Measurements from ENCODE around the gene BBS9.
"Not testable (repeated sequence)": the region's sequence is repeated elsewhere in the genome, so short reads cannot be mapped to it uniquely, and the experiment has no call there.

Gene BBS9

DNA sequence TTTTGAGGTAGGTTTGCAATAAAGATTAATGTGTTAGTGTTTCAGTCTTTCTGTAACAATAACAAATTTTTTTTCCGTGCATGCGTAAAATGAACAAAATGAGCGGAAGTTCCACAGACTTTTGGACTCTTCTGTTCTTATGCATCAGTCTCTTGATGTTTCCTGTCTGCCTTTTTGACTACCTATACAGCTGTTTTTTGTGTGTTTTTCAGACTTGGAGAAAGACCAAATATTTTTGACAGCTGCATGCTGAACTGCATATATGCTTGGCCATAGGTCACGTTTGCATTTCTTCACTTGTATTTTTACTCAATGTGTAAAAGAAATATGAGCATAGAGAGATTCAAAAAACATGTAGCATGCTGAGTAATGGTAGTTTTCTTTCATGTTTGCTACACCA lies 119.3 kb downstream of the BBS9 start:
- no peak for TF ChIP-seq CTCF (IDR thresholded peaks at IDR 0.05; ENCODE audit: low read depth, low read length)
- no peak overlapping the region for H3K27ac ChIP-seq

GRCh38 chr7:33250421-33250871 lies 121.1 kb downstream of the BBS9 start:
- TF ChIP-seq CTCF (IDR thresholded peaks at IDR 0.05; ENCODE audit: low read depth, low read length), result no peak
- H3K4me3 ChIP-seq (ENCODE audit: low read depth, low read length), result no peak overlapping the region
- no peak overlapping the region for H3K27ac ChIP-seq
- no peaks in the 10 kb centered on the region for H3K36me3 ChIP-seq
- no peak for DNase-seq
- no peaks in the 10 kb centered on the region for H3K9me3 ChIP-seq (ENCODE audit: severe bottlenecking)
- H3K27me3 ChIP-seq (ENCODE audit: insufficient read depth, low read depth, severe bottlenecking), result no peaks in the 10 kb centered on the region

More for the DNA sequence above, 119.3 kb downstream of the BBS9 start:
- Histone ChIP-seq H3K36me3 (no peaks in the 10 kb centered on the region), H3K9me3 (ENCODE audit: severe bottlenecking) (no peaks in the 10 kb centered on the region), H3K4me3 (ENCODE audit: low read depth, low read length) (no peak overlapping the region), H3K27me3 (ENCODE audit: insufficient read depth, low read depth, severe bottlenecking) (no peaks in the 10 kb centered on the region)
- no peak for DNase-seq

GRCh38 chr7:33251301-33251700 lies 121.9 kb downstream of the BBS9 start:
- Histone ChIP-seq H3K36me3 (no peaks in the 10 kb centered on the region), H3K9me3 (ENCODE audit: severe bottlenecking) (no peaks in the 10 kb centered on the region), H3K27me3 (ENCODE audit: insufficient read depth, low read depth, severe bottlenecking) (no peaks in the 10 kb centered on the region), H3K27ac (no peak overlapping the region), H3K4me3 (ENCODE audit: low read depth, low read length) (no peak overlapping the region)
- TF ChIP-seq CTCF (IDR thresholded peaks at IDR 0.05; ENCODE audit: low read depth, low read length), result no peak
- no peak for DNase-seq

- H3K27ac ChIP-seq, result no peak overlapping the region
- no peak for DNase-seq
- no peak for TF ChIP-seq CTCF (IDR thresholded peaks at IDR 0.05; ENCODE audit: low read depth, low read length)
- H3K9me3 ChIP-seq (ENCODE audit: severe bottlenecking), result no peaks in the 10 kb centered on the region
- no peaks in the 10 kb centered on the region for H3K27me3 ChIP-seq (ENCODE audit: insufficient read depth, low read depth, severe bottlenecking)
- no peak overlapping the region for H3K4me3 ChIP-seq (ENCODE audit: low read depth, low read length)
- no peaks in the 10 kb centered on the region for H3K36me3 ChIP-seq
Measured at GRCh38 chr7:33258491-33258951, 129.2 kb downstream of the BBS9 start.

- Histone ChIP-seq H3K27ac (no peak overlapping the region), H3K4me3 (ENCODE audit: low read depth, low read length) (no peak overlapping the region), H3K27me3 (ENCODE audit: insufficient read depth, low read depth, severe bottlenecking) (no peaks in the 10 kb centered on the region), H3K36me3 (no peaks in the 10 kb centered on the region), H3K9me3 (ENCODE audit: severe bottlenecking) (no peaks in the 10 kb centered on the region)
- DNase-seq, result no peak
- TF ChIP-seq CTCF (IDR thresholded peaks at IDR 0.05; ENCODE audit: low read depth, low read length), result no peak
Measured at GRCh38 chr7:33261585-33261984, 132.2 kb downstream of the BBS9 start.

DNA sequence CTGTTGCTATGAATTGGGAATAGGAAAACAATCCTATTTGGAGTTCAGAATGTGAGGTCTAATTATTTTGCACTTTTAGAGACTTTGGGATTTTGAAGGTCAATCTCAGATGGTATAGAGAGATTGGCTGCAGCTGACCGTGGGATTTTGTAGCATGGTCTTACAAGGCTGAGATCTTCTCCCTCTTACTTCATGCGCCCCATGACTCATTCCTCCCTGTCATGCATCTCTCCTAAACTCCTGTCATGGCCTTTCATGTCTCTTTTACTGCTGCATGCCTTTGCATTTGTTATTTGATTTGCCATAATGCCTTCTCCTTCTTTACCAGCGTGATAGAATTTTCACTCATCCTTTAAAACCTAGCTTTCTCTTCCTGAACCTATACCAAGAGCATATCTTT lies 133.1 kb downstream of the BBS9 start:
- no peaks in the 10 kb centered on the region for H3K27me3 ChIP-seq (ENCODE audit: insufficient read depth, low read depth, severe bottlenecking)
- no peak for TF ChIP-seq CTCF (IDR thresholded peaks at IDR 0.05; ENCODE audit: low read depth, low read length)
- no peak overlapping the region for H3K4me3 ChIP-seq (ENCODE audit: low read depth, low read length)
- no peaks in the 10 kb centered on the region for H3K36me3 ChIP-seq
- no peak for DNase-seq
- no peaks in the 10 kb centered on the region for H3K9me3 ChIP-seq (ENCODE audit: severe bottlenecking)
- H3K27ac ChIP-seq, result no peak overlapping the region

- not testable (repeated sequence) for H3K4me3 ChIP-seq (ENCODE audit: low read depth, low read length); H3K27ac ChIP-seq; H3K9me3 ChIP-seq (ENCODE audit: severe bottlenecking); DNase-seq; H3K27me3 ChIP-seq (ENCODE audit: insufficient read depth, low read depth, severe bottlenecking); H3K36me3 ChIP-seq
Measured at GRCh38 chr7:33271839-33272371, 142.5 kb downstream of the BBS9 start.
